NCI-H748 (cell line): ENCODE results near the gene KCNJ9.

ENCODE experiments used
- DNase-seq: peaks from one replicate; lab custom pipeline; 2025; ENCODE audit not compliant: unreplicated experiment; lab: John Stamatoyannopoulos, UW

The KCNJ9 gene

DNA sequence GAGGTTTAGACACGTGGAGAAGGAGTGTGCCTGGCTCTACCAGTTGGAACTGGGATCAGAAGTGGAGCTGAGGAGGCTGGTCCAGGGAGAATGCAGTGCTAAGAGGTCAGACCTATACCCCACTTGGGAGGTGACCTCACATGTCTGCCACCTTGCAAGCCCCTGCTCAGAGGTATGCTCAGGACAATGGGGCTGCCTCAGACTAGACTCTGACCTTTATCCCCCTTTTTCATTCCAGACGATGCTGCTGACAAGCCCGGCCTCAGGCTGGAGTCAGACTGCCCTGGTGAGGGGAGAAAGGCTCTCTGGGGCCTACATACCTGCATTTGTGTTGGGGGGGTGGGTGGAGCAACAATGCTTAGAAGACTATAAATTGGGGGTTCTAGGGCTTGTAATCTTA, 16.6 kb upstream of the KCNJ9 start:
- DNase-seq, result no peak

- DNase-seq, result no peak
Observed at GRCh38 chr1:160066829-160067745, 14.3 kb upstream of the KCNJ9 start.

DNA sequence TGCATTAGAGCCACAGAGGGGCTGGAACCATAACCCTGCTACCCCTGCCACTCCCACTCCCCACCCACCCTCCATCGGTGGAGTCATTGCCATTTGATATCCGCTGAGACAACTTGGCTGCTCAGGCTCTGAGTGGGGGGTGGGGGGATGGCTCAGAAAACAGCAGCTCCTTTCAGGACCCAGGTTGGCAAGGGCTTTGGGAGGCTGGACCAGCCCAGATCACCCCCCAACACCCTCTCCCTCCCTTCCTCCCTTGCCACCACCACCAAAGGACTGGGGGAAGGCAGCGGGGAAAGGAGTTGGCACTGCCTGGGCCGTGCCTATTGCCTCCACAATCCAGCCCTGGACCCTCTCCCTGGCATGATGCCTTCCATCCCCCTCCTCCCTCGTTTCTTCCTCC, 13.1 kb upstream of the KCNJ9 start:
- no peak for DNase-seq

- no peak for DNase-seq
Observed at GRCh38 chr1:160069460-160070231, 11.7 kb upstream of the KCNJ9 start, which contains the start of gene KCNJ10. TSS of gene KCNJ10 (minus strand) at chr1:160070160. CDS start at chr1:160042532, 27,628 bp downstream.

- DNase-seq, result peak; percentile 74
Observed at GRCh38 chr1:160070243-160071163, 10.8 kb upstream of the KCNJ9 start.

GRCh38 chr1:160071289-160071688, 10.0 kb upstream of the KCNJ9 start:
- no peak for DNase-seq

DNA sequence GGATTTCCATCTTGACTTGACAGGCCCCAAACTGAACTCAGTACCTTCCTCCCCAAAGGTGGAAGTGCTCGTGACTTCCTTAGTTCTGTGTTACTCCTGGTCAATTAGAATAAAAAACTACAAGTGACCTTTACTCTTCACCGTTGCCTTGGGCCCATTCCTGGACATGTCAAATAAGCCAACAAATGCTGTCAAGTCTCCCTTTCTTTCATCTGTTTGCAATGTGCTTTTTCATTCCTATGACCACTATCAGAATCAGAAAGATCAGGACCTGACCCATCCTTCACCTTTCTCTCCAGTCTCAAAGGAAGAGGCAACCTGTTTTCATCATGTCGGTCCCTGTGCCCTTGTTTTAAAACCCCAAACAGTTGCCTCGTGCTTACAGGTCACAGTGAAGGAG, 6.5 kb upstream of the KCNJ9 start:
- no peak for DNase-seq

DNA sequence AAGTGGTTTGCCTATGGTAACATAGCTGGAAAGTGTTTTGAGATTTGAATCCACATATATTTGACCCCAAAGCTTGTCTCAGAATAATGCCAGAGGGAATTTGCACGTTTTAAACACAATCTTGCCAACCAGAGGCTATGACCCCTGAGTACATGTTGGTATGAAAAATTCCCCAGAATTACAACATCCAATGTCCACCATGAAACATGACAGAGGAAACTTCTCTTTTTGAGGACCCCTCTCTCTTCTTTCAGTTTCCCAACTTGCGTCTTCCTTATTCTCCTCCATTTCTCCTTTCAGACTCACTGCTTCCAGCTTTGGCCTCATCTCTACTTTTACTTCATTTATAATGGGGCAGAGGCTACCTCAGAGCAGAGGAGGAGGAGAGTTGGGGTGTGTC, 5.5 kb upstream of the KCNJ9 start:
- DNase-seq, result no peak

DNA sequence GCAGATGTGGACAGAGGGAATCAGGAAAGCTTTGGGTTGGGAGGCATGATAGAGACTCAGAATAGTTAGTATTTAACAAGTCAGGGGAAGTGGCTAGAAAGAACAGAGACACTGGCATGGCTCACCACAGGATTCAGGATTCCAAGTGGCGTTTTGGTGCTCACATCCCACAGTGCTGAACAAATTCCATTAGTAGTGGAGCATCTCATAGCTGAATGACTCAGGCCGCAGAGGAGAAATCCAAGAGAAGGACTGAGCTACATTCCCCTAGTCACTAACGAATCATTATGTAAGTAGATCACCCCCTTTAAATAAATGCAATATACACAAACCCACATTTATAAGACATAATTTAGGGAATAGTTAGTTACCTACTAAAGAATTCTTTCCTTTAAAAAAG, 5.0 kb upstream of the KCNJ9 start:
- no peak for DNase-seq

DNA sequence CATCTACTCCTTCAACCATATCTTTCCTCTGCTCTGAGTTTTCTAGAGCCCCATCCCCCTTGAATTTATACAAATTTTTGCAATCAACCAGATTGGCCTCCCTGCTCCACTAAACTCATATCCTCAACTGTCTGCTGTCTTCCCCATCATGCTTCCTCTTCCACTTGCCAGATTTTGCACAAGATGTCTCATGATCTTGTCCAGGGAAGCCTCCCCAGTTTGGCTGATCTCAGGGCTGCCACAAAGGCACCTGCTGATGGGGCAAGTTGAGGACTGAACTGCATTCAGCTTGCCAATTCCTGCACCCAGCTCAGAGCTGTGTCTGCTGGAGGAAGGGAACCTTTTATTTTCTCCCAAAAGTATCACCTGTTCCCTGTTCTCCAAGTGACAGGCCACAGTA, 3.9 kb upstream of the KCNJ9 start:
- no peak for DNase-seq

GRCh38 chr1:160078512-160079195, 2.7 kb upstream of the KCNJ9 start:
- peak; percentile 40 for DNase-seq

GRCh38 chr1:160079448-160079847, 1.9 kb upstream of the KCNJ9 start:
- DNase-seq, result no peak

DNA sequence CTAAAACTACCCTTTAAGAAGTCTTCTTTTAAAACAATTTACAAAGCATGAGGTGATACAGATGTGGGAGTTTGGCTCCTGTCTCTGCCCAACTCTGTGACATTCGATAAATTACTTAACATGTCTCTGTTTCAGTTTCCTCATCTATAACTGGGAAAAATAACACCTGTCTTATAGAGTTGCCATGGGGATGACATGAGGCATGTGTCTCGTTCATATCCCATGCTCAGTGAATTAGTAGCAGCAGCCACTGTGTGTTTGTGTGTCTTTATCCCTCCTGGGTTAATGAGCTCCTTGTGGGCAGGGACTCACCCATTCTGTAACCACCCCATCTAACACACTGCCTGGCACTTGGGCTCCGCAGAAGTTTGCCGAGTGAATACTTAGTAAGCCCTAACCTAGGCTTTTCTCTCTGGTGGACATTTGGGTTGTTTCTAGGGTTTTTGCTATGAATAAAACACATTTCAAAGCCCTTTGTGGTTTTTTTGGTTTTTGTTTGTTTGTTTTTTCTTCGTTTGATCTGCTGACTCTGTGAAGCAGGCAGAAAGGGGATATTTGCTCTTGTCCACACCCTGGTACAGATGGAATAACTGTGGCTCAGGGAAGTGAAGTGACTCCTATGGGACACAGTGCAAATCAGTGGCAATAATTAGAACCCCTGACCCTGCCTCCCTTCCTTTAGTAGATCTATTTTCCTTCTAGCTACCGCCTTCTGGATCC, 797 bp upstream of the KCNJ9 start:
- DNase-seq, result peak; percentile 74

GRCh38 chr1:160082487-160082886, 1.1 kb downstream of the KCNJ9 start:
- no peak for DNase-seq

GRCh38 chr1:160082926-160083325, 1.6 kb downstream of the KCNJ9 start:
- DNase-seq, result no peak

- DNase-seq, result peak; percentile 94
Observed at GRCh38 chr1:160083968-160084770, 2.8 kb downstream of the KCNJ9 start.

- DNase-seq, result no peak
Observed at GRCh38 chr1:160084771-160085321, 3.5 kb downstream of the KCNJ9 start.

DNA sequence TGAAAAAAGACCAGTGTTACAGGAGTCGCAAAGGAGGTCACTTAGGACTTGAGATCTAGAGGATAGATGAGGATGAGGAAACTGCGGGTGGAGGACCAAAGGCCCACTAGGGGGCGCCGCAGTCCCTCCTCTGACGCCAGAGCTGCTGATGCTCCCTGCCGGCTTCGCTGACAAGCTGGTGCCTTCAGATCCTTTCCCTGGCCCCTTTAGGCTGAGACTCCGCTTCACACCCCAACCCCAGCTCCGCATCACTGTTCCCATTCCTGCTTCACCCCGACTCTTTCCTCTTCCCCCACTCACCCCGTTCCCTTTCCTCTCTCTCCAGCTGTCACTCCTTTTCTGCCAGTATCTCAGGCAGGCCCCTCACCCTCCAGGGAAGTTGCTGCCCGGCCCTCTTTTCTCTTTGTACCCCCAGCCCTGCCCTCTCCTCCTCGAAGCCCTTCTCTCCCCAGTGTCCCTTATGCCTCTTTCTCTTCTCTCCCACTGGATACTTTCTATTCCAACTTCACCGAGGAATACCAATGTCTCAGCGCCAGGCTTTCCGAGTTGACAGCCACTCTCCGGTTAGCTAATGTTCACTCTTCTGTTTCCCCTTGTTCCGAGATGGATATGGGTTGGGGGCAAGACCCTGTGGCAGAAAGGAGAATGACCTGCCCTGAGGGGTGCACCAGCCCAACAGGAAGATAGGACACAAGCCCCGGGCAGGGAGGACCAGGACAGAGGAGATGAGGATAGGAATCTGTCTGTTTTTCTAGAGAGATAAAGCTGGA, 4.5 kb downstream of the KCNJ9 start:
- peak; percentile 73 for DNase-seq
